Measurements from ENCODE around the gene CCDC187. TPM values are rescaled to one million over a fixed set of nuclear protein-coding genes. Genes with fewer than 3 reads are reported as not detected.

Gene CCDC187
- total RNA-seq, 2 donors from 2014 or later = 1.3 to 2.3 TPM

DNA sequence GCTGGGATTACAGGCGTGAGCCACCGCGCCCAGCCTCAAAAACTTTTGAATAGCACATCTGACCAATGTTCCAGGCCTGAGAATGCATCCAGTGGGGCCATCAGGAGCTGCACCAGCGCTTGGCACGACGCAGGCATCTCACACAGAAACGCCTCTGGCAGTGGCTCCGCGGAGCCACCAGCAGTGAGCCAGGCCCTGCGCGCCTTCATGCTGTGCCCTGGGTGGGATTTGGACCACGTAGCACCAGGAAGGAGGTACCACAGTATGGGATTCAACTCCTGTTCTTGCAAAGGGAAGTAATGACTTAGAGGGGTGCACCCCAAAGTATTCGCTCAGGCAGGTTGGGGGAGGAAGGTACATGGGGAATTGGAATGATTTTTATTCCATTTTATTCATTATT is 3.0 kb downstream of the CCDC187 start:
- WGBS, 2 donors = 88% methylated on average over 13 of the region's 13 CpGs
- TF ChIP-seq, protein P1, sequence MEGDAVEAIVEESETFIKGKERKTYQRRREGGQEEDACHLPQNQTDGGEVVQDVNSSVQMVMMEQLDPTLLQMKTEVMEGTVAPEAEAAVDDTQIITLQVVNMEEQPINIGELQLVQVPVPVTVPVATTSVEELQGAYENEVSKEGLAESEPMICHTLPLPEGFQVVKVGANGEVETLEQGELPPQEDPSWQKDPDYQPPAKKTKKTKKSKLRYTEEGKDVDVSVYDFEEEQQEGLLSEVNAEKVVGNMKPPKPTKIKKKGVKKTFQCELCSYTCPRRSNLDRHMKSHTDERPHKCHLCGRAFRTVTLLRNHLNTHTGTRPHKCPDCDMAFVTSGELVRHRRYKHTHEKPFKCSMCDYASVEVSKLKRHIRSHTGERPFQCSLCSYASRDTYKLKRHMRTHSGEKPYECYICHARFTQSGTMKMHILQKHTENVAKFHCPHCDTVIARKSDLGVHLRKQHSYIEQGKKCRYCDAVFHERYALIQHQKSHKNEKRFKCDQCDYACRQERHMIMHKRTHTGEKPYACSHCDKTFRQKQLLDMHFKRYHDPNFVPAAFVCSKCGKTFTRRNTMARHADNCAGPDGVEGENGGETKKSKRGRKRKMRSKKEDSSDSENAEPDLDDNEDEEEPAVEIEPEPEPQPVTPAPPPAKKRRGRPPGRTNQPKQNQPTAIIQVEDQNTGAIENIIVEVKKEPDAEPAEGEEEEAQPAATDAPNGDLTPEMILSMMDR (IDR thresholded peaks at IDR 0.05) = no peak
- no peak for TF ChIP-seq POLR2A (IDR thresholded peaks at IDR 0.05)
- no peak overlapping the region for H3K27ac ChIP-seq
- no peak for DNase-seq
- H3K9me3 ChIP-seq = no peaks in the 10 kb centered on the region
- H3K36me3 ChIP-seq (replicated peaks in 1 of 2; ENCODE audit: insufficient read depth in 1 of 2, low read depth in 2 of 2) = no peaks in the 10 kb centered on the region
- ATAC-seq = no peak
- H3K4me1 ChIP-seq = peaks cover 19% of the 10 kb centered on the region
- H3K27me3 ChIP-seq = no peaks in the 10 kb centered on the region
- intact Hi-C loops (cut with DNase I) = no loop called here
- H3K4me3 ChIP-seq = no peak overlapping the region

DNA sequence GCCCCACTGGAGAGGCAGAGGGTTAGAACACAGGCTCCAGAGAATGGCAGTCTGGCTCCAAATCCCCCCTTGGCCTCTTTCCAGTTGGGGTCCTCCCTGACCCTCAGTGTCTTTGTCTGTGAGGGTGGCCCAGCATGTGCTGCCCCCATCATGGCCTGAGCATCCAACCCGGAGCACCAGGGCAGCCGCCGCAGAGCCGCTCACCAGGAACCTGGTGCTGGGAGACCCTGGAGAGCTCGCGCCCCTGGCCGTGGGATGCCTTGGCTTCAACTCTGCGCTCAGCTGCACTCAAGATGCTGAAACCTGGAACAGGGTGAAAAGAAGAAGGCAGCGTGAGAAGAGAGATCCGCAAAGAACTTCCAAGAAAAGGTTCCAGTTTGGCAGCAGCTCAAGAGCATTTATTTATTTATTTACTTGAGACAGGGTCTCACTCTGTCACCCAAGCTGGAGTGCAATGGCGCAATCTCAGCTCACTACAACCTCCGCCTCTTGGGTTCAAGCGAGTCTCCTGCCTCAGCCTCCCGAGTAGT is 3.8 kb downstream of the CCDC187 start:
- intact Hi-C loops (cut with DNase I) = no loop called here
- no peak for TF ChIP-seq POLR2A (IDR thresholded peaks at IDR 0.05)
- TF ChIP-seq, protein P1 (IDR thresholded peaks at IDR 0.05) = no peak
- Histone ChIP-seq H3K36me3 (replicated peaks in 1 of 2; ENCODE audit: insufficient read depth in 1 of 2, low read depth in 2 of 2) (no peaks in the 10 kb centered on the region), H3K4me1 (peaks cover 19% of the 10 kb centered on the region), H3K4me3 (no peak overlapping the region), H3K27me3 (no peaks in the 10 kb centered on the region), H3K27ac (no peak overlapping the region), H3K9me3 (no peaks in the 10 kb centered on the region)
- DNase-seq (no peak), ATAC-seq (no peak)
- WGBS, 2 donors = 92 to 94% methylated on average over 10 to 14 of the region's 14 CpGs

DNA sequence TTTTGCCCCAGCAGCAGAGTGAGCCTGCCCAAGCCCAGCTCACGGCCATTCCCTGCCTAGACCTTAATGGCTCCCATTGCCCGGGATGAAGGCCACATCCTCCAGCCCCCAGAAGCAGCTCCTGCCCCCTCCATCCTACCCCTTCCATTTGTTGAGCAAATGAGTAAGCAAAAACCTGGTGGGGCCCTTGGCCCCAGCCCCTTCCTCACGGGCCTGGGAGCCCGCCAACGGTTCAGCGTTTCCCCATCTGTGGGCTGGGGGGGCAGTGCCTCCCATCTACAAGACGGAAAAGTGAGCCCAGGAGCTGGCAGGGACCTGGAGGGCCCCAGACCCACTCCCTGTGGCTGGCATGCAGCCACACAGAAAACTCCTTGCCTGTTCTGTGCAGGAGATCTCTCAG is 4.4 kb downstream of the CCDC187 start:
- intact Hi-C loops (cut with DNase I) = no loop called here
- Histone ChIP-seq H3K36me3 (replicated peaks in 1 of 2; ENCODE audit: insufficient read depth in 1 of 2, low read depth in 2 of 2) (no peaks in the 10 kb centered on the region), H3K27ac (no peak overlapping the region), H3K9me3 (no peaks in the 10 kb centered on the region), H3K4me1 (peaks cover 19% of the 10 kb centered on the region), H3K4me3 (no peak overlapping the region), H3K27me3 (no peaks in the 10 kb centered on the region)
- no peak for ATAC-seq
- no peak for DNase-seq
- TF ChIP-seq POLR2A (IDR thresholded peaks at IDR 0.05) = no peak
- TF ChIP-seq, protein P1 (IDR thresholded peaks at IDR 0.05) = no peak
- WGBS, 2 donors = 62 to 67% methylated on average over 3 to 7 of the region's 7 CpGs

DNA sequence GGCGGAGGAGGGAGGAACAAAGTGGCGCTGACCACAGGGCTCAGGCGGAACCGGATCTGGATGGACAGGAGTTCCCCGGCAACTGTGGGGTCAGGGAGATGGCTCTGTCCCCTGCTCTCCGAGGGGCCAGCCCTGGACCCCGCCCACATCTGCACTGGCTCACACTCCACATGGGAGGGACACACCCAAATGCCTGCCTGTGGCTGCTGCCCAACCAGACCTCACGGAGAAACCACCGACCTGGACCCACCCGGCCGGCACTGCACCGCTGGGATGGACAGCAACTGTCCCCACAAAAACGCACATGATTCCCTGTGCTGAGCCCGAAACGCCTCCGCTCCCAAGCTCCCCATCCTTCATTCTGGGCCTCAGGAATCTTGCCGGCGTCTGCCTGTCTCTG is 4.8 kb downstream of the CCDC187 start:
- no peak overlapping the region for H3K27ac ChIP-seq
- WGBS, 2 donors = 79 to 86% methylated on average over 9 to 18 of the region's 18 CpGs
- peaks cover 19% of the 10 kb centered on the region for H3K4me1 ChIP-seq
- DNase-seq (no peak), ATAC-seq (no peak)
- intact Hi-C loops (cut with DNase I) = no loop called here
- no peaks in the 10 kb centered on the region for H3K27me3 ChIP-seq
- H3K4me3 ChIP-seq = no peak overlapping the region
- no peak for TF ChIP-seq POLR2A (IDR thresholded peaks at IDR 0.05)
- TF ChIP-seq, protein P1 (IDR thresholded peaks at IDR 0.05) = no peak
- H3K36me3 ChIP-seq (replicated peaks in 1 of 2; ENCODE audit: insufficient read depth in 1 of 2, low read depth in 2 of 2) = no peaks in the 10 kb centered on the region
- H3K9me3 ChIP-seq = no peaks in the 10 kb centered on the region

All from body of pancreas (tissue), 4 donors.